ENCODE data around the gene AJM1. TPM values are rescaled to one million over a fixed set of nuclear protein-coding genes. Genes with fewer than 3 reads are reported as not detected.

The AJM1 gene
- total and polyA plus RNA-seq, 2 of the 8 experiments (the other 6 are each of a cell fraction or from before 2014, with no cell fraction given), result 0.12 to 0.97 TPM

DNA sequence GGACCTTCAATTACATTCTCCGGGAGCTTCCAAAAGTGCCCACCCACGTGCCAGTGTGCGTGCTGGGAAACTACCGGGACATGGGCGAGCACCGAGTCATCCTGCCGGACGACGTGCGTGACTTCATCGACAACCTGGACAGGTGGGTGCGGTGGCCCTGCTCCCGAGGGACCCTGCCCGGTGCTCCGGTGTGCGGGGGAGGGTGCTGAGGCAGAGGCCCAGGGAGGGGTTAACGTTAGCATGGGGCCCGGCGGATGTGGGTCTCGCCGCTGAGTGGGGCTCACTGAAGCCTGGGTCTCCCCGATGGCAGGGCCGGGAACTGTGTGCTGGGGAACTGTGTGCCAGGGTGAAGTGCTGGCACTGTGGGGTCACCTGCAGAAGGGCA lies 10.6 kb upstream of the AJM1 start (continued):
- no peak for TF ChIP-seq POU5F1 (IDR thresholded peaks at IDR 0.05; ENCODE audit: low read depth, low read length)
- no peak for TF ChIP-seq CEBPB (IDR thresholded peaks at IDR 0.05; ENCODE audit: low read depth, low read length)

All from H1 (cell line).